Measurements from ENCODE around the gene LDAH. TPM values are rescaled to one million over a fixed set of nuclear protein-coding genes. Genes with fewer than 3 reads are reported as not detected.
A peak's percentile ranks its signal among the peaks of the same experiment; 100 is the strongest.

LDAH gene
- total and polyA plus RNA-seq, 3 experiments from 2014 or later, result 12.7 to 32.1 (median 31.6) TPM

GRCh38 chr2:20647211-20647610, 175.7 kb downstream of the LDAH start:
- H3K4me1 Mint-ChIP-seq, result peaks cover 30 to 49% (median 48%) of the 10 kb centered on the region in 3 donors
- ChIA-PET CTCF (interaction anchor here (1.5 kb wide), 1 partner anchor 204 kb away, joined by 3 read pairs; no protein-coding TSS in a partner anchor), POLR2A (no interaction called here)
- no peaks in the 10 kb centered on the region for H3K27me3 Mint-ChIP-seq
- H3K27ac Mint-ChIP-seq, result peak overlapping the region in 1 of 8 donors; percentile 42
- Histone ChIP-seq H3K27ac (ENCODE audit: low read depth, low read length) (no peak overlapping the region), H3K4me3 (ENCODE audit: low read length) (no peak overlapping the region), H3K27me3 (ENCODE audit: insufficient read depth, low read length, poor library complexity, severe bottlenecking) (no peaks in the 10 kb centered on the region), H3K4me1 (ENCODE audit: insufficient read depth, low read length) (peaks cover 25% of the 10 kb centered on the region), H3K9me3 (ENCODE audit: low read length) (no peaks in the 10 kb centered on the region), H3K36me3 (ENCODE audit: insufficient read depth, low read length) (peaks cover 6% of the 10 kb centered on the region)
- peaks cover 0 to 38% (median 7%) of the 10 kb centered on the region in 3 donors for H3K36me3 Mint-ChIP-seq
- no peaks in the 10 kb centered on the region for H3K9me3 Mint-ChIP-seq
- DNase-seq, result peak in 1 of 5 donors; percentile 36
- H3K4me3 Mint-ChIP-seq, result no peak overlapping the region

- Histone ChIP-seq H3K4me1 (ENCODE audit: insufficient read depth, low read length) (peaks cover 24% of the 10 kb centered on the region), H3K27ac (ENCODE audit: low read depth, low read length) (no peak overlapping the region), H3K9me3 (ENCODE audit: low read length) (no peaks in the 10 kb centered on the region), H3K27me3 (ENCODE audit: insufficient read depth, low read length, poor library complexity, severe bottlenecking) (no peaks in the 10 kb centered on the region), H3K36me3 (ENCODE audit: insufficient read depth, low read length) (peaks cover 6% of the 10 kb centered on the region), H3K4me3 (ENCODE audit: low read length) (no peak overlapping the region)
- CTCF ChIA-PET, result interaction anchor here (1.5 kb wide), 1 partner anchor 203 kb away, joined by 3 read pairs; no protein-coding TSS in a partner anchor
- POLR2A ChIA-PET, result no interaction called here
- peaks cover 5 to 45% (median 9%) of the 10 kb centered on the region in 3 donors for H3K36me3 Mint-ChIP-seq
- H3K4me3 Mint-ChIP-seq, result no peak overlapping the region
- no peaks in the 10 kb centered on the region for H3K9me3 Mint-ChIP-seq
- no peaks in the 10 kb centered on the region for H3K27me3 Mint-ChIP-seq
- no peak overlapping the region for H3K27ac Mint-ChIP-seq
- DNase-seq, result peak in 1 of 5 donors; percentile 23
- peaks cover 30 to 42% (median 42%) of the 10 kb centered on the region in 3 donors for H3K4me1 Mint-ChIP-seq
Observed at GRCh38 chr2:20646446-20646845, 176.5 kb downstream of the LDAH start.

GRCh38 chr2:20645761-20646160, 177.1 kb downstream of the LDAH start:
- Histone ChIP-seq H3K4me3 (ENCODE audit: low read length) (no peak overlapping the region), H3K9me3 (ENCODE audit: low read length) (no peaks in the 10 kb centered on the region), H3K4me1 (ENCODE audit: insufficient read depth, low read length) (peaks cover 21% of the 10 kb centered on the region), H3K36me3 (ENCODE audit: insufficient read depth, low read length) (peaks cover 6% of the 10 kb centered on the region), H3K27ac (ENCODE audit: low read depth, low read length) (no peak overlapping the region), H3K27me3 (ENCODE audit: insufficient read depth, low read length, poor library complexity, severe bottlenecking) (no peaks in the 10 kb centered on the region)
- no peak for DNase-seq
- Mint-ChIP-seq H3K4me3 (no peak overlapping the region), H3K9me3 (no peaks in the 10 kb centered on the region), H3K4me1 (peaks cover 26 to 38% (median 37%) of the 10 kb centered on the region in 3 donors), H3K27me3 (no peaks in the 10 kb centered on the region), H3K27ac (peak overlapping the region in 1 of 8 donors; percentile 2), H3K36me3 (peaks cover 5 to 51% (median 9%) of the 10 kb centered on the region in 3 donors)
- ChIA-PET POLR2A (no interaction called here), CTCF (interaction anchor here (1.5 kb wide), 1 partner anchor 202 kb away, joined by 3 read pairs; no protein-coding TSS in a partner anchor)

- peaks cover 19% of the 10 kb centered on the region for H3K4me1 ChIP-seq (ENCODE audit: insufficient read depth, low read length)
- POLR2A ChIA-PET, result no interaction called here
- CTCF ChIA-PET, result interaction anchor here (4.4 kb wide), 1 partner anchor 204 kb away, joined by 35 read pairs; no protein-coding TSS in a partner anchor
- Mint-ChIP-seq H3K36me3 (peaks cover 5 to 53% (median 9%) of the 10 kb centered on the region in 3 donors), H3K4me1 (peaks cover 24 to 35% (median 34%) of the 10 kb centered on the region in 3 donors), H3K27me3 (no peaks in the 10 kb centered on the region), H3K9me3 (no peaks in the 10 kb centered on the region), H3K27ac (peak overlapping the region in 1 of 8 donors; percentile 45), H3K4me3 (no peak overlapping the region)
- peaks cover 6% of the 10 kb centered on the region for H3K36me3 ChIP-seq (ENCODE audit: insufficient read depth, low read length)
- peak in 1 of 5 donors; percentile 39 for DNase-seq
- no peak overlapping the region for H3K27ac ChIP-seq (ENCODE audit: low read depth, low read length)
- no peak overlapping the region for H3K4me3 ChIP-seq (ENCODE audit: low read length)
- H3K27me3 ChIP-seq (ENCODE audit: insufficient read depth, low read length, poor library complexity, severe bottlenecking), result no peaks in the 10 kb centered on the region
- no peaks in the 10 kb centered on the region for H3K9me3 ChIP-seq (ENCODE audit: low read length)
Observed at GRCh38 chr2:20645301-20645701, 177.6 kb downstream of the LDAH start.

GRCh38 chr2:20643826-20644225, 179.1 kb downstream of the LDAH start:
- peaks cover 10 to 20% (median 19%) of the 10 kb centered on the region in 3 donors for H3K4me1 Mint-ChIP-seq
- Histone ChIP-seq H3K9me3 (ENCODE audit: low read length) (no peaks in the 10 kb centered on the region), H3K4me1 (ENCODE audit: insufficient read depth, low read length) (peaks cover 8% of the 10 kb centered on the region), H3K27me3 (ENCODE audit: insufficient read depth, low read length, poor library complexity, severe bottlenecking) (no peaks in the 10 kb centered on the region), H3K4me3 (ENCODE audit: low read length) (no peak overlapping the region), H3K27ac (ENCODE audit: low read depth, low read length) (no peak overlapping the region), H3K36me3 (ENCODE audit: insufficient read depth, low read length) (peaks cover 6% of the 10 kb centered on the region)
- peak overlapping the region in 4 of 8 donors; percentile 58 to 79 (median 71) for H3K27ac Mint-ChIP-seq
- H3K36me3 Mint-ChIP-seq, result peaks cover 5 to 65% (median 13%) of the 10 kb centered on the region in 3 donors
- no peaks in the 10 kb centered on the region for H3K27me3 Mint-ChIP-seq
- H3K9me3 Mint-ChIP-seq, result no peaks in the 10 kb centered on the region
- H3K4me3 Mint-ChIP-seq, result peak overlapping the region in 1 of 7 donors; percentile 34
- ChIA-PET POLR2A (interaction anchor here (1.6 kb wide), 1 partner anchor 197 kb away, joined by 6 read pairs; the partner anchor contains the start of gene RHOB), CTCF (interaction anchor here (1.1 to 5.8 kb wide), 9 partner anchors 8 to 291 kb away, joined by 3 to 87 read pairs (median 18); partner anchors contain the start of genes HS1BP3 and RHOB)
- DNase-seq, result no peak

GRCh38 chr2:20643060-20643459, 179.8 kb downstream of the LDAH start:
- H3K27me3 ChIP-seq (ENCODE audit: insufficient read depth, low read length, poor library complexity, severe bottlenecking), result no peaks in the 10 kb centered on the region
- Mint-ChIP-seq H3K4me3 (no peak overlapping the region), H3K4me1 (peaks cover 2 to 13% (median 12%) of the 10 kb centered on the region in 3 donors), H3K9me3 (no peaks in the 10 kb centered on the region), H3K36me3 (peaks cover 5 to 71% (median 13%) of the 10 kb centered on the region in 3 donors), H3K27ac (peak overlapping the region in 3 of 8 donors; percentile 6 to 73 (median 47)), H3K27me3 (no peaks in the 10 kb centered on the region)
- POLR2A ChIA-PET, result interaction anchor here (1.6 kb wide), 1 partner anchor 196 kb away, joined by 6 read pairs; the partner anchor contains the start of gene RHOB
- H3K9me3 ChIP-seq (ENCODE audit: low read length), result no peaks in the 10 kb centered on the region
- H3K36me3 ChIP-seq (ENCODE audit: insufficient read depth, low read length), result peaks cover 6% of the 10 kb centered on the region
- peaks cover 8% of the 10 kb centered on the region for H3K4me1 ChIP-seq (ENCODE audit: insufficient read depth, low read length)
- DNase-seq, result peak in 1 of 5 donors; percentile 26
- CTCF ChIA-PET, result interaction anchor here (1.0 to 5.8 kb wide), 24 partner anchors 8 to 332 kb away, joined by 3 to 87 read pairs (median 4); partner anchors contain the start of genes HS1BP3 and RHOB
- no peak overlapping the region for H3K27ac ChIP-seq (ENCODE audit: low read depth, low read length)
- no peak overlapping the region for H3K4me3 ChIP-seq (ENCODE audit: low read length)

GRCh38 chr2:20642055-20642971, 180.6 kb downstream of the LDAH start:
- no peaks in the 10 kb centered on the region for H3K9me3 ChIP-seq (ENCODE audit: low read length)
- H3K27me3 ChIP-seq (ENCODE audit: insufficient read depth, low read length, poor library complexity, severe bottlenecking), result no peaks in the 10 kb centered on the region
- ChIA-PET POLR2A (interaction anchor here (1.2 to 1.6 kb wide), 2 partner anchors 9 to 195 kb away, joined by 5 to 6 read pairs; partner anchors contain the start of genes HS1BP3 and RHOB), CTCF (interaction anchor here (0.6 to 5.8 kb wide), 34 partner anchors 9 to 332 kb away, joined by 3 to 87 read pairs (median 4); partner anchors contain the start of genes HS1BP3, LDAH and RHOB)
- H3K27me3 Mint-ChIP-seq, result no peaks in the 10 kb centered on the region
- H3K36me3 ChIP-seq (ENCODE audit: insufficient read depth, low read length), result peaks cover 6% of the 10 kb centered on the region
- H3K4me1 Mint-ChIP-seq, result peaks cover 0 to 11% (median 6%) of the 10 kb centered on the region in 3 donors
- no peak overlapping the region for H3K4me3 Mint-ChIP-seq
- DNase-seq, result peak; percentile 62 to 80 (median 65)
- no peak overlapping the region for H3K27ac ChIP-seq (ENCODE audit: low read depth, low read length)
- H3K4me1 ChIP-seq (ENCODE audit: insufficient read depth, low read length), result peaks cover 8% of the 10 kb centered on the region
- peak overlapping the region in 3 of 8 donors; percentile 47 to 63 (median 63) for H3K27ac Mint-ChIP-seq
- H3K4me3 ChIP-seq (ENCODE audit: low read length), result no peak overlapping the region
- peaks cover 5 to 78% (median 13%) of the 10 kb centered on the region in 3 donors for H3K36me3 Mint-ChIP-seq
- H3K9me3 Mint-ChIP-seq, result no peaks in the 10 kb centered on the region
